Astrocyte (in vitro differentiated cells and primary cell): ENCODE measurements around the gene ADAMTS17.

Experiments used
- CTCF ChIP-seq: IDR thresholded peaks from 2 replicates; pipeline ENCODE4 v1.5.1; 2011; ENCODE audit warnings: low read depth, mild to moderate bottlenecking, inconsistent platforms, low read length, moderate library complexity; ENCODE audit not compliant: insufficient read depth
- EZH2 ChIP-seq: IDR thresholded peaks from 2 replicates; pipeline ENCODE4 v1.6.1; 2012; ENCODE audit warnings: mild to moderate bottlenecking, low read length, inconsistent platforms; ENCODE audit not compliant: insufficient read depth

- TF ChIP-seq CTCF (no peak), EZH2 (no peak)
Measured at GRCh38 chr15:100334456-100334855, 7.3 kb downstream of the ADAMTS17 start.
